GM12874 (cell line): ENCODE measurements around the gene LRMDA.

ENCODE experiments used
- TF ChIP-seq, protein P1 (sequence below): IDR thresholded peaks from 2 replicates; pipeline ENCODE4 v1.5.1; 2011; ENCODE audit warnings: low read depth, mild to moderate bottlenecking, control low read depth, low read length, moderate library complexity; ENCODE audit not compliant: insufficient read depth

The LRMDA gene

GRCh38 chr10:75431180-75432111, at the start of gene LRMDA:
Gene LRMDA, plus strand, starts transcription at chr10:75431624.
- TF ChIP-seq, protein P1, sequence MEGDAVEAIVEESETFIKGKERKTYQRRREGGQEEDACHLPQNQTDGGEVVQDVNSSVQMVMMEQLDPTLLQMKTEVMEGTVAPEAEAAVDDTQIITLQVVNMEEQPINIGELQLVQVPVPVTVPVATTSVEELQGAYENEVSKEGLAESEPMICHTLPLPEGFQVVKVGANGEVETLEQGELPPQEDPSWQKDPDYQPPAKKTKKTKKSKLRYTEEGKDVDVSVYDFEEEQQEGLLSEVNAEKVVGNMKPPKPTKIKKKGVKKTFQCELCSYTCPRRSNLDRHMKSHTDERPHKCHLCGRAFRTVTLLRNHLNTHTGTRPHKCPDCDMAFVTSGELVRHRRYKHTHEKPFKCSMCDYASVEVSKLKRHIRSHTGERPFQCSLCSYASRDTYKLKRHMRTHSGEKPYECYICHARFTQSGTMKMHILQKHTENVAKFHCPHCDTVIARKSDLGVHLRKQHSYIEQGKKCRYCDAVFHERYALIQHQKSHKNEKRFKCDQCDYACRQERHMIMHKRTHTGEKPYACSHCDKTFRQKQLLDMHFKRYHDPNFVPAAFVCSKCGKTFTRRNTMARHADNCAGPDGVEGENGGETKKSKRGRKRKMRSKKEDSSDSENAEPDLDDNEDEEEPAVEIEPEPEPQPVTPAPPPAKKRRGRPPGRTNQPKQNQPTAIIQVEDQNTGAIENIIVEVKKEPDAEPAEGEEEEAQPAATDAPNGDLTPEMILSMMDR, result no peak

DNA sequence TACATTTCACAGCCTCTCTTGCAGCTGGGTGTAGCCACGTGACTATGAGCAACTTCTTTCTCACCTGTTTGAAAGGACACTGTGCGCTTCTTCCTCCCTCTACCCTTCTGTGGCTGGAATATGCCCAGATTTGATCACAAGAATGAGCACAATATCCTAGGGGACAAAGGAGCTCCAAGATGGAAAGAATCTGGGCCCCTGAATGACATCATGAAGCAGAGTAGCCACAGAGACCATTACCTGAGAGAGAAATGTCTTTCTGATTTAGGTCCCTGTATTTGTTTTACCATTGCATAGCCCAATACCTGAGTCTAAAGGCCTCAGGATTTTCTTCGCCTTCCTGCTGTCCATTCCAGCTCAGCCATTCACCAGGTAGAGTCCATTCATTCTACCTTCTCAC, 45.3 kb upstream of the LRMDA start:
- TF ChIP-seq, protein P1, result no peak

- TF ChIP-seq, protein P1, result no peak
Measured at GRCh38 chr10:75388082-75388481, 43.3 kb upstream of the LRMDA start.

DNA sequence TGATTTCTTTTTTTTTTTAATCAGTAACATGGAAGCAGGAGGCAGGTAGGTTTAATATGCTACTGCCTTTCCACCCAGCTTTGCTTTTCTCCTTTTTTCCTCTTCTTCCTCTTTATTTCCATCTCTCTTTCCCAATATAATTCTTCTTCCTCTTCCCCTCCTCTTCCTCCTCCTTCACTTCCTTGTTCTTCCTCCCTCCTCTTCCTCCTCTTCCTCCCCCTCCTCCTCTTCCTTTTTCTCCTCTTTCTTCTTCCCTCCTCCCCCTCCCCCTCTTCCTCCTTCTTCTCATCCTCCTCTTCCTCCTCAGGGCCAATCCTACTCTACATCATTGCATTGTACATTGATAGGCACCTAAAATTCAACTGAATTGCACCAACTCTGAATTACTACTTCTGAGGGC, 41.2 kb upstream of the LRMDA start:
- TF ChIP-seq, protein P1, result no peak

DNA sequence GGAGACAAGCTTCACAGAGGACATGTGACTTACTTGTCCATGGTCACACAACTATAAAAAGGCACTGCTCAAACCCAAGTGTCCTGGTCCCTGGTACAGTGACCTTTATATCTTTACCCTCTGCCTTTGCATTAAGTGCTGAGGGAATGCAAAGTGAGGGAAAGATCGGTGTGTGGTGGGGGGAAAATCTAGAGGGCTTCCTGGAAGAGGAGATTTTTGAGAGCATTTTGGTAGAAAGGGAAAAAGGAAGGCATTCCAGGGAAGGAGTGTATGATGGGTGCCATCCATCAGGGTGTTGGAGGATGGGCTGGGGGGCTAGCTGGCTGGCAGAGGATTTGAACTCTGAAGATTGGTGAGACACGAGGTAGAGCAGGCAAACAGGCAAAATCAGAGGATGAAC, 39.2 kb upstream of the LRMDA start:
- TF ChIP-seq, protein P1, result no peak

- TF ChIP-seq, protein P1, result no peak
Measured at GRCh38 chr10:75392744-75393143, 38.7 kb upstream of the LRMDA start.

- TF ChIP-seq, protein P1, result no peak
Measured at GRCh38 chr10:75394221-75394620, 37.2 kb upstream of the LRMDA start.
